OCI-LY7 (cell line): ENCODE measurements around the gene LSM4. TPM values are rescaled to one million over a fixed set of nuclear protein-coding genes. Genes with fewer than 3 reads are reported as not detected.

ENCODE experiments used
- microRNA-seq: library from miRNA; unstranded; fragments of <30 nt; microRNA quantifications from one replicate; pipeline ENCODE4 v1.2.0, GENCODE V29; 2022; ENCODE audit warnings: borderline replicate concordance
- small RNA-seq: library from RNA; depleted of rRNA; stranded (forward); fragments of <200 nt; gene quantifications from one replicate; pipeline ENCODE3, GENCODE V24; 2014
- total RNA-seq, 2 experiments: library from RNA; depleted of rRNA in 1 of 2; stranded (reverse); fragments of >200 nt in 1 of 2; shearing (Covaris generic) in 1 of 2; gene quantifications; 2 replicates each; pipeline ENCODE4 v1.2.3, GENCODE V29; 2014 to 2022

LSM4 gene
- total RNA-seq, 2 experiments from 2014 or later: 232 to 451 TPM

Small RNA genes lying within 50 kb of the gene (microRNA-seq; reads per million reads assigned to microRNA genes)
- 5.3 reads per million for gene MIR3188

Small RNA genes lying within 50 kb of the gene (small RNA-seq; reads per million reads assigned to genes)
- gene MIR3188 (not detected), gene RN7SL513P (not detected), gene RPL39P38 (not detected)

Other genes starting within 250 kb of the LSM4 start
- gene IL12RB1, start 236.1 kb downstream of the LSM4 start, total RNA-seq (2014; rRNA removed; shearing (Covaris generic)): 6.0 and 7.7 TPM in 2 replicates
- 26.0 and 41.7 TPM in 2 replicates for gene IL12RB1, start 236.1 kb downstream of the LSM4 start, total RNA-seq (2022)
- gene MAST3, start 225.3 kb downstream of the LSM4 start, total RNA-seq (2014; rRNA removed; shearing (Covaris generic)): 14.3 and 14.8 TPM in 2 replicates
- 31.0 and 31.4 TPM in 2 replicates for gene MAST3, start 225.3 kb downstream of the LSM4 start, total RNA-seq (2022)
- 1.6 and 3.2 TPM in 2 replicates for gene PIK3R2, start 169.9 kb downstream of the LSM4 start, total RNA-seq (2014; rRNA removed; shearing (Covaris generic))
- gene PIK3R2, start 169.9 kb downstream of the LSM4 start, total RNA-seq (2022): 20.5 and 30.0 TPM in 2 replicates
- gene IFI30, start 149.3 kb downstream of the LSM4 start, total RNA-seq (2014; rRNA removed; shearing (Covaris generic)): 141 and 195 TPM in 2 replicates
- 117 and 170 TPM in 2 replicates for gene IFI30, start 149.3 kb downstream of the LSM4 start, total RNA-seq (2022)
- gene MPV17L2, start 129.9 kb downstream of the LSM4 start, total RNA-seq (2014; rRNA removed; shearing (Covaris generic)): 21.9 and 23.7 TPM in 2 replicates
- gene MPV17L2, start 129.9 kb downstream of the LSM4 start, total RNA-seq (2022): 18.1 and 22.6 TPM in 2 replicates
- gene RAB3A, start 119.0 kb downstream of the LSM4 start, total RNA-seq (2014; rRNA removed; shearing (Covaris generic)): 2.9 and 4.9 TPM in 2 replicates
- 6.9 and 8.6 TPM in 2 replicates for gene RAB3A, start 119.0 kb downstream of the LSM4 start, total RNA-seq (2022)
- not detected in 2 replicates for gene PDE4C, start 96.6 kb downstream of the LSM4 start, total RNA-seq (2014; rRNA removed; shearing (Covaris generic))
- gene PDE4C, start 96.6 kb downstream of the LSM4 start, total RNA-seq (2022): 0.77 and 1.4 TPM in 2 replicates
- gene IQCN, start 48.6 kb downstream of the LSM4 start, total RNA-seq (2014; rRNA removed; shearing (Covaris generic)): 0.38 and 3.7 TPM in 2 replicates
- gene IQCN, start 48.6 kb downstream of the LSM4 start, total RNA-seq (2022): 1.1 and 2.6 TPM in 2 replicates
- 138 and 144 TPM in 2 replicates for gene JUND, start 41.5 kb downstream of the LSM4 start, total RNA-seq (2014; rRNA removed; shearing (Covaris generic))
- gene JUND, start 41.5 kb downstream of the LSM4 start, total RNA-seq (2022): 79.0 and 92.6 TPM in 2 replicates
- 15.2 and 18.9 TPM in 2 replicates for gene PGPEP1, start 17.5 kb upstream of the LSM4 start, total RNA-seq (2014; rRNA removed; shearing (Covaris generic))
- 44.1 and 54.5 TPM in 2 replicates for gene PGPEP1, start 17.5 kb upstream of the LSM4 start, total RNA-seq (2022)
- 0.80 TPM in 1 of 2 replicates, not detected in the other for gene GDF15, start 63.1 kb upstream of the LSM4 start, total RNA-seq (2014; rRNA removed; shearing (Covaris generic))
- gene GDF15, start 63.1 kb upstream of the LSM4 start, total RNA-seq (2022): not detected in 2 replicates
- gene LRRC25, start 74.5 kb upstream of the LSM4 start, total RNA-seq (2014; rRNA removed; shearing (Covaris generic)): 0.49 and 0.98 TPM in 2 replicates
- gene LRRC25, start 74.5 kb upstream of the LSM4 start, total RNA-seq (2022): 3.2 and 4.1 TPM in 2 replicates
- gene SSBP4, start 96.3 kb upstream of the LSM4 start, total RNA-seq (2014; rRNA removed; shearing (Covaris generic)): 54.8 and 92.9 TPM in 2 replicates
- gene SSBP4, start 96.3 kb upstream of the LSM4 start, total RNA-seq (2022): 97.5 and 117 TPM in 2 replicates
- 0.72 and 1.8 TPM in 2 replicates for gene ISYNA1, start 115.1 kb upstream of the LSM4 start, total RNA-seq (2014; rRNA removed; shearing (Covaris generic))
- gene ISYNA1, start 115.1 kb upstream of the LSM4 start, total RNA-seq (2022): 8.9 and 10.9 TPM in 2 replicates
- 14.4 and 18.7 TPM in 2 replicates for gene ELL, start 199.0 kb upstream of the LSM4 start, total RNA-seq (2014; rRNA removed; shearing (Covaris generic))
- gene ELL, start 199.0 kb upstream of the LSM4 start, total RNA-seq (2022): 24.6 and 26.5 TPM in 2 replicates
- gene FKBP8, start 220.5 kb upstream of the LSM4 start, total RNA-seq (2014; rRNA removed; shearing (Covaris generic)): 159 and 200 TPM in 2 replicates
- 189 and 201 TPM in 2 replicates for gene FKBP8, start 220.5 kb upstream of the LSM4 start, total RNA-seq (2022)
- 96.0 and 99.8 TPM in 2 replicates for gene KXD1, start 234.8 kb upstream of the LSM4 start, total RNA-seq (2014; rRNA removed; shearing (Covaris generic))
- gene KXD1, start 234.8 kb upstream of the LSM4 start, total RNA-seq (2022): 96.7 and 101 TPM in 2 replicates
- 1,188 and 1,580 TPM in 2 replicates for gene UBA52, start 248.8 kb upstream of the LSM4 start, total RNA-seq (2014; rRNA removed; shearing (Covaris generic))
- gene UBA52, start 248.8 kb upstream of the LSM4 start, total RNA-seq (2022): 1,496 and 1,653 TPM in 2 replicates